Fibroblast of the aortic adventitia (primary cell): ENCODE measurements around the gene PFDN4. TPM values are rescaled to one million over a fixed set of nuclear protein-coding genes. Genes with fewer than 3 reads are reported as not detected.
"Not testable (repeated sequence)": the region's sequence is repeated elsewhere in the genome, so short reads cannot be mapped to it uniquely, and the experiment has no call there.

Experiments used
- DNase-seq: peaks from one replicate; pipeline ENCODE4 v3.0.0-alpha.2; 2010; ENCODE audit warnings: low read depth
- H3K4me3 ChIP-seq: 2 replicates; pipeline ENCODE4 v1.5.1; 2011; ENCODE audit warnings: low read depth, mild to moderate bottlenecking, control low read depth, low read length, moderate library complexity
- total RNA-seq: library from RNA; depleted of rRNA; stranded (reverse); fragments of >200 nt; gene quantifications from 2 replicates; pipeline ENCODE4 v1.2.3, GENCODE V29; 2012; ENCODE audit warnings: low replicate concordance
- TF ChIP-seq, protein P1 (sequence below): IDR thresholded peaks from 2 replicates; pipeline ENCODE4 v1.5.1; 2011; ENCODE audit warnings: mild to moderate bottlenecking, low read length, control low read depth, inconsistent platforms; ENCODE audit not compliant: insufficient read depth

PFDN4 gene
- total RNA-seq, 1 donor, result 149 TPM

DNA sequence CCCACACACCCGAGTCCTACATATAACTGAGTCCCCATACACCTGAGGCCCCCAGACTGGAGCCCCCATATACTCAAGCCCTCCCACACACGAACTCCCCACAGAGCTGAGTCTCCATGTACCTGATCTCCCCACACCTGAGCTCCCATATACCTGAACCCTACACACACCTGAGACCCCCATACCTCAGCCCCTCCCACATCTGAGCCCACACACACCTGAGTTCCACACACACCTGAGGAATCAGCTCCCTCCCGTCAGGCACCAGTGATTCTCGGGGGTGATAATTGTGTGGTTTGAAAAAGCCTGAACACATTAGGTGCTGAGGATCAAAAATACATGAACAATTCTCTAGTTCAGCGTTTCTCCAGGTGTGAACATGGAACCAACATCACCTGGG lies 15.4 kb downstream of the PFDN4 start:
- no peak for DNase-seq
- TF ChIP-seq, protein P1, sequence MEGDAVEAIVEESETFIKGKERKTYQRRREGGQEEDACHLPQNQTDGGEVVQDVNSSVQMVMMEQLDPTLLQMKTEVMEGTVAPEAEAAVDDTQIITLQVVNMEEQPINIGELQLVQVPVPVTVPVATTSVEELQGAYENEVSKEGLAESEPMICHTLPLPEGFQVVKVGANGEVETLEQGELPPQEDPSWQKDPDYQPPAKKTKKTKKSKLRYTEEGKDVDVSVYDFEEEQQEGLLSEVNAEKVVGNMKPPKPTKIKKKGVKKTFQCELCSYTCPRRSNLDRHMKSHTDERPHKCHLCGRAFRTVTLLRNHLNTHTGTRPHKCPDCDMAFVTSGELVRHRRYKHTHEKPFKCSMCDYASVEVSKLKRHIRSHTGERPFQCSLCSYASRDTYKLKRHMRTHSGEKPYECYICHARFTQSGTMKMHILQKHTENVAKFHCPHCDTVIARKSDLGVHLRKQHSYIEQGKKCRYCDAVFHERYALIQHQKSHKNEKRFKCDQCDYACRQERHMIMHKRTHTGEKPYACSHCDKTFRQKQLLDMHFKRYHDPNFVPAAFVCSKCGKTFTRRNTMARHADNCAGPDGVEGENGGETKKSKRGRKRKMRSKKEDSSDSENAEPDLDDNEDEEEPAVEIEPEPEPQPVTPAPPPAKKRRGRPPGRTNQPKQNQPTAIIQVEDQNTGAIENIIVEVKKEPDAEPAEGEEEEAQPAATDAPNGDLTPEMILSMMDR, result no peak
- no peak overlapping the region for H3K4me3 ChIP-seq

- no peak overlapping the region for H3K4me3 ChIP-seq
- no peak for DNase-seq
- TF ChIP-seq, protein P1, result no peak
These were observed 15.9 kb downstream of the PFDN4 start for GRCh38 chr20:54223751-54224150.

GRCh38 chr20:54224642-54225041 lies 16.8 kb downstream of the PFDN4 start:
- not testable (repeated sequence) for H3K4me3 ChIP-seq, DNase-seq

DNA sequence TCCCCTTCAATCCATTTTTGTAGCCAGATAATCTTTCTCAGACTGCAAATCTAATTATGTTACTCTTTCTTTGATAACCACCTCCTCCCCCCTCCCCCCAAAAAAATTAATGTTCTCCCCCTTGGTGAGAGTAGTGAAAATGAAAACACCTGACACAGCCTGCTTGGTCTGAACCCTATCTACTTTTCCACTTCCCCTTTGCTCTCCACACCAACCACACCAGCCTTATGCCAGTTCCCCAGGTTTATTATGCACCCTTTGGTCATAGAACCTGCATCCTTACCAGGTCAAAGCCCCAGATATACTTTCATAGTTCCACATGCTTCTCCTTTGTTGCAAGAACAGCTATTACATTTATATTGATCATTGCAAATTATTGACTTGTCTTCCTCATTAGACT lies 19.4 kb downstream of the PFDN4 start:
- H3K4me3 ChIP-seq, result no peak overlapping the region
- no peak for DNase-seq
- TF ChIP-seq, protein P1, result no peak

DNA sequence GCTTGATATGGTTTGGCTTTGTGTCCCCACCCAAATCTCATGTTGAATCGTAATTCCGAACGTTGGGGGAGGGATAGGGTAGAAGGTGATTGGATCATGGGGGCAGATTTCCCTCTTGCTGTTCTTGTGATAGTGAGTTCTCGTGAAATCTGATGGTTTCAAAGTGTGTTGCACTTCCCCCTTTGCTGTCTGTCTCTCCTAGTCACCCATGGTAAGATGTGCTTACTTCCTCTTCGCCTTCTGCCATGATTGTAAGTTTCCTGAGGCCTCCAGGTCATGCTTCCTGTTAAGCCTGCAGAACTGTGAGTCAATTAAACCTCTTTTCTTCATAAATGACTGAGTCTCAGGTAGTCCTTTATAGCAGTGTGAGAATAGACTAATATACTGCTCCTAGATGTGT lies 19.9 kb downstream of the PFDN4 start:
- no peak overlapping the region for H3K4me3 ChIP-seq
- TF ChIP-seq, protein P1, result no peak
- no peak for DNase-seq

- no peak overlapping the region for H3K4me3 ChIP-seq
- TF ChIP-seq, protein P1, result no peak
- peak; percentile 93 for DNase-seq
These were observed 21.0 kb downstream of the PFDN4 start for GRCh38 chr20:54228841-54229240.

DNA sequence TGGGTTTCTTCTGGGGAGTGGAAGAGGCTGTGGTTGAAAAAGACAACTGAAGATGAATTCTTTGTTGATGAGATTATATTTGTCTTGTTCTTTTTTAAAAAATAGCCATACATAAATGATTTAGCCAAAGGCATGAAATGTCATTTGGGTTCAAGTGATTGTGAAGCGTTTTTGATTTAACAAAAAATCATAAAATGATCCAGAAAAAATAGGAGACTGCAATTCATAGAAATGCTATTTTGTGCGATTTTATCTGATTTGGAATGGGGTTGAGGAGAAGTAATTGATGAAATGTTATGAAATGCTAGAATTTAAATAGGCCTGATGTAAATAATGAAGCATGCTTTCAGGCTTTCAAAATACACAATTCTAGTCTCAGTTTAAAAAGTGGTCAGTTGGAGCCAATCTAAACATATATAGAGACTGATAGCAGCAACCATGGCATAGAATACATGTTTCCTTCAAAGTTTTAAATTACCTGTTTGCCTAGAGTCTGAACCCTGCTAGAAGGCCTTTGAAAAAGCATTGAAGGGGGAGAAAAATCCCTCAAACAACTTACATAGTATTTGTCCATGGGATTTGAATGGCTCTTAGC lies 21.8 kb downstream of the PFDN4 start:
- TF ChIP-seq, protein P1, result no peak
- DNase-seq, result no peak
- H3K4me3 ChIP-seq, result no peak overlapping the region
